Measurements from ENCODE around the gene PRX. TPM values are rescaled to one million over a fixed set of nuclear protein-coding genes. Genes with fewer than 3 reads are reported as not detected.

PRX gene
- total and polyA plus RNA-seq, 9 of the 15 experiments (the other 6 are each of a cell fraction or from before 2014, with no cell fraction given) = 0.65 to 3.5 (median 1.7) TPM; not detected in 2

- TF ChIP-seq E2F4 (CRISPR knock-in tag; IDR thresholded peaks at IDR 0.05; ENCODE audit: low read depth) (no peak), NFXL1 (CRISPR knock-in tag; IDR thresholded peaks at IDR 0.05) (no peak), BRD9 (IDR thresholded peaks at IDR 0.05; ENCODE audit: low read depth, partially characterized antibody) (no peak), SAFB2 (IDR thresholded peaks at IDR 0.05; ENCODE audit: borderline replicate concordance, low read depth, low read length, severe bottlenecking) (no peak), ZNF184 (CRISPR knock-in tag; IDR thresholded peaks at IDR 0.05) (no peak), CREBBP (IDR thresholded peaks at IDR 0.05; ENCODE audit: low read depth, low read length) (no peak), MAFF (IDR thresholded peaks at IDR 0.05; ENCODE audit: low read length) (peak; percentile 75), USF2 (CRISPR knock-in tag; IDR thresholded peaks at IDR 0.05) (no peak), E2F8 (IDR thresholded peaks at IDR 0.05; ENCODE audit: low read depth, partially characterized antibody) (no peak), CBX3 (IDR thresholded peaks at IDR 0.05; ENCODE audit: borderline replicate concordance in 1 of 2, low read length in 2 of 2) (no peak), ZNF174 (CRISPR knock-in tag; IDR thresholded peaks at IDR 0.05) (no peak), ZNF561 (CRISPR knock-in tag; conservative IDR thresholded peaks at IDR 0.05) (no peak), NFATC3 (IDR thresholded peaks at IDR 0.05) (no peak), E2F6 (IDR thresholded peaks at IDR 0.05; ENCODE audit: borderline replicate concordance in 1 of 2, extremely low read depth in 1 of 2, insufficient read depth in 1 of 2, insufficient read length in 1 of 2, low read depth in 1 of 2, low read length in 1 of 2, poor library complexity in 1 of 2, severe bottlenecking in 1 of 2) (no peak), ZBTB7A (IDR thresholded peaks at IDR 0.05; ENCODE audit: borderline replicate concordance, control insufficient read depth, low read depth, low read length) (peak; percentile 43; the same call in 1 of the 2 replicates), SIN3A (IDR thresholded peaks at IDR 0.05; ENCODE audit: borderline replicate concordance in 2 of 2, control insufficient read depth in 1 of 2, low read depth in 2 of 2, low read length in 2 of 2) (0 out of 4 replicates have a peak, but pooled peaks of 1 of the 2 experiments have one; percentile 30), TRIM25 (IDR thresholded peaks at IDR 0.05; ENCODE audit: borderline replicate concordance) (no peak)
Observed at GRCh38 chr19:40366697-40367561, 46.2 kb downstream of the PRX start (continued).
